GM12878 (cell line): ENCODE results near the gene ITGB2. TPM values are rescaled to one million over a fixed set of nuclear protein-coding genes. Genes with fewer than 3 reads are reported as not detected.

Source experiments
- ATAC-seq: fragments of 200-7000 bp; cut with Tn5 transposase; 3 replicates; pipeline ENCODE4 v1.9.1; 2020; ENCODE audit warnings: mild to moderate bottlenecking, moderate library complexity
- BruUV-seq: library from RNA; stranded (reverse); fragments of 400-500 nt; replicated peaks from 2 replicates; lab custom pipeline; 2021; lab: Mats Ljungman, UMichigan
- CTCF ChIA-PET: fragments of 300-600 bp; sonication (Branson Sonifier 250); formaldehyde crosslinking; extraction: SDS; loops from one replicate; lab custom pipeline; 2021; ENCODE audit warnings: inconsistent platforms; lab: Yijun Ruan, JAX
- POLR2A ChIA-PET: fragments of 350-600 bp; formaldehyde crosslinking; extraction: SDS; loops from one replicate; lab custom pipeline; 2021; ENCODE audit warnings: inconsistent platforms; lab: Charles Lee
- RAD21 ChIA-PET: fragments of 300-600 bp; sonication (Branson Sonifier 250); formaldehyde crosslinking; loops from one replicate; lab custom pipeline; 2023; ENCODE audit warnings: antibody characterized with exemption; ENCODE audit not compliant: unreplicated experiment; lab: Charles Lee
- SMC1A ChIA-PET: fragments of 300-600 bp; sonication (Branson Sonifier 250); formaldehyde crosslinking; loops from one replicate; lab custom pipeline; 2023; ENCODE audit not compliant: unreplicated experiment, uncharacterized antibody; lab: Charles Lee
- DNase-seq: peaks from one replicate; pipeline ENCODE4 v3.0.0-alpha.2; 2011; ENCODE audit warnings: low read depth, low spot score
- FAIRE-seq: peaks from 3 replicates; lab custom pipeline; 2011; peaks lifted over from hg19 to GRCh38; lab: Jason Lieb, UNC
- H2AFZ ChIP-seq: 2 replicates; pipeline ENCODE4 v1.6.0; 2011; ENCODE audit warnings: low read depth, low read length, control low read depth; ENCODE audit not compliant: control insufficient read depth
- H3K27ac ChIP-seq: 2 replicates; pipeline ENCODE4 v1.5.1; 2011; ENCODE audit warnings: control low read depth; ENCODE audit not compliant: control insufficient read depth, insufficient read depth
- H3K27me3 ChIP-seq, 2 experiments: replicated peaks in 1 of 2; 2 replicates each; pipeline versions ENCODE4 v1.6.0 to v1.6.1; 2011; ENCODE audit warnings: low read length in 1 of 2; ENCODE audit not compliant: control insufficient read depth in 2 of 2, insufficient read depth in 2 of 2
- H3K36me3 ChIP-seq, 2 experiments: 2 replicates each; pipeline ENCODE4 v1.5.1; 2011; ENCODE audit warnings: low read length in 1 of 2; ENCODE audit not compliant: control insufficient read depth in 2 of 2, insufficient read depth in 2 of 2
- H3K4me1 ChIP-seq: 2 replicates; pipeline ENCODE4 v1.6.1; 2011; ENCODE audit warnings: mild to moderate bottlenecking, low read length, moderate library complexity, mixed read lengths; ENCODE audit not compliant: control insufficient read depth, insufficient read depth
- H3K4me2 ChIP-seq: 2 replicates; pipeline ENCODE4 v1.6.0; 2011; ENCODE audit warnings: control low read depth; ENCODE audit not compliant: control insufficient read depth, insufficient read depth
- H3K4me3 ChIP-seq: fragments of 200-600 bp; sonication (generic); 2 replicates; pipeline ENCODE4 v1.5.1; 2016
- H3K79me2 ChIP-seq: 2 replicates; pipeline ENCODE4 v1.6.0; 2011; ENCODE audit warnings: low read length; ENCODE audit not compliant: control insufficient read depth, insufficient read depth
- H3K9ac ChIP-seq: 2 replicates; pipeline ENCODE4 v1.8.0; 2011; ENCODE audit warnings: low read length, control low read depth, mixed read lengths; ENCODE audit not compliant: control insufficient read depth, insufficient read depth
- H3K9me3 ChIP-seq: replicated peaks from 3 replicates; pipeline ENCODE4 v1.5.1; 2011; ENCODE audit warnings: mild to moderate bottlenecking, low read length; ENCODE audit not compliant: control insufficient read depth, insufficient read depth
- H4K20me1 ChIP-seq: 2 replicates; pipeline ENCODE4 v1.6.0; 2011; ENCODE audit not compliant: control insufficient read depth, insufficient read depth
- BHLHE40 ChIP-seq, 2 experiments: fragments of 450-650 bp in 1 of 2; IDR thresholded peaks; 2 replicates each; pipeline ENCODE4 v1.6.1; 2011 to 2017; ENCODE audit warnings: low read depth in 2 of 2, borderline replicate concordance in 1 of 2, improper control_type of control experiment in 1 of 2, low read length in 1 of 2, mild to moderate bottlenecking in 1 of 2
- DPF2 ChIP-seq: fragments of 450-650 bp; IDR thresholded peaks from 2 replicates; pipeline ENCODE4 v1.6.1; 2017; ENCODE audit warnings: mild to moderate bottlenecking
- EED ChIP-seq: sonication (generic); IDR thresholded peaks from 2 replicates; pipeline ENCODE4 v1.6.1; 2016; ENCODE audit warnings: antibody characterized with exemption, low read depth
- ESRRA ChIP-seq: IDR thresholded peaks from 2 replicates; pipeline ENCODE4 v1.6.1; 2012; ENCODE audit warnings: mild to moderate bottlenecking, low read length, improper control_type of control experiment
- ETV6 ChIP-seq, 2 experiments: fragments of 450-650 bp in 1 of 2; IDR thresholded peaks in 1 of 2; conservative IDR thresholded peaks in 1 of 2; 2 replicates each; pipeline ENCODE4 v1.6.1; 2014; ENCODE audit warnings: antibody characterized with exemption in 1 of 2, borderline replicate concordance in 1 of 2, low read depth in 1 of 2, mild to moderate bottlenecking in 1 of 2, moderate library complexity in 1 of 2
- GATAD2B ChIP-seq: fragments of 450-650 bp; conservative IDR thresholded peaks from 2 replicates; pipeline ENCODE4 v1.6.1; 2017; ENCODE audit warnings: low read depth, mild to moderate bottlenecking, moderate library complexity
- HCFC1 ChIP-seq: fragments of 150-350 bp; IDR thresholded peaks from 2 replicates; pipeline ENCODE4 v1.6.1; 2014; ENCODE audit warnings: low read length
- LARP7 ChIP-seq: fragments of 450-650 bp; IDR thresholded peaks from 2 replicates; pipeline ENCODE4 v1.6.1; 2017; ENCODE audit warnings: mild to moderate bottlenecking
- MEF2B ChIP-seq: fragments of 450-650 bp; IDR thresholded peaks from 2 replicates; pipeline ENCODE4 v1.6.1; 2018; ENCODE audit warnings: mild to moderate bottlenecking, moderate library complexity; ENCODE audit not compliant: partially characterized antibody, poor library complexity, severe bottlenecking
- MYB ChIP-seq: fragments of 150-350 bp; IDR thresholded peaks from 2 replicates; pipeline ENCODE4 v1.6.1; 2014; ENCODE audit warnings: mild to moderate bottlenecking, low read depth, low read length, borderline replicate concordance
- NR2F1 ChIP-seq: fragments of 450-650 bp; conservative IDR thresholded peaks from 2 replicates; pipeline ENCODE4 v1.6.1; 2017; ENCODE audit warnings: mild to moderate bottlenecking
- PAX8 ChIP-seq: fragments of 450-650 bp; IDR thresholded peaks from 2 replicates; pipeline ENCODE4 v1.6.1; 2017; ENCODE audit warnings: mild to moderate bottlenecking, moderate library complexity
- RAD21 ChIP-seq: IDR thresholded peaks from 2 replicates; pipeline ENCODE4 v1.6.1; 2011; ENCODE audit warnings: mild to moderate bottlenecking, low read depth, low read length, moderate library complexity; ENCODE audit not compliant: insufficient read depth
- RAD51 ChIP-seq: fragments of 450-650 bp; IDR thresholded peaks from 2 replicates; pipeline ENCODE4 v1.6.1; 2016; ENCODE audit warnings: moderate library complexity, mild to moderate bottlenecking, inconsistent platforms
- RB1 ChIP-seq: fragments of 450-650 bp; formaldehyde crosslinking; IDR thresholded peaks from 2 replicates; pipeline ENCODE4 v1.6.1; 2017; ENCODE audit warnings: mild to moderate bottlenecking, borderline replicate concordance
- RCOR1 ChIP-seq: conservative IDR thresholded peaks from 2 replicates; pipeline ENCODE4 v1.6.1; 2012; ENCODE audit warnings: low read depth, low read length, improper control_type of control experiment
- RELA ChIP-seq: fragments of 450-650 bp; IDR thresholded peaks from 2 replicates; pipeline ENCODE4 v1.8.0; 2014; ENCODE audit warnings: borderline replicate concordance; ENCODE audit not compliant: partially characterized antibody
- SIN3A ChIP-seq: IDR thresholded peaks from 2 replicates; pipeline ENCODE4 v1.6.1; 2012; ENCODE audit warnings: low read depth, low read length, improper control_type of control experiment
- TARDBP ChIP-seq: IDR thresholded peaks from 2 replicates; pipeline ENCODE4 v1.6.1; 2016; ENCODE audit warnings: borderline replicate concordance
- WRNIP1 ChIP-seq: IDR thresholded peaks from 2 replicates; pipeline ENCODE4 v1.6.1; 2011; ENCODE audit warnings: low read depth, low read length, improper control_type of control experiment, borderline replicate concordance
- WGBS: methylation state at CpG from one replicate; pipeline ENCODE4 v1.1.6; 2016; ENCODE audit warnings: low lambda C conversion rate; ENCODE audit not compliant: insufficient replicate concordance, insufficient coverage; ENCODE audit errors: missing lambda C conversion rate; 5-methylcytosine and 5-hydroxymethylcytosine counted together
- in situ Hi-C: fragments of 300-500 bp; cut with MboI; formaldehyde crosslinking; loops from 9 replicates; pipeline ENCODE4 v1.14.3; 2018; ENCODE audit warnings: mixed read lengths
- intact Hi-C: fragments of 100-400 bp; cut with micrococcal nuclease; formaldehyde crosslinking; loops from one replicate; pipeline ENCODE4 v1.14.2; 2022; ENCODE audit not compliant: unreplicated experiment
- polyA plus RNA-seq, 11 experiments: library from polyadenylated mRNA; depleted of rRNA in 4 of 11; unstranded in 6 of 11; stranded (reverse) in 5 of 11; fragments of >200 nt; fragmentation: Nextera tagmentation in 4 of 11; fragmentation: Illumina TruSeq in 1 of 11; extraction: Ambion mirVana in 4 of 11; extraction: Trizol in 1 of 11; gene quantifications; 1 replicate in 1 of 11; 2 replicates in 10 of 11; pipeline versions ENCODE4 v1.2.1 to v1.2.3, GENCODE V29; 2011 to 2016; ENCODE audit warnings: inconsistent platforms in 2 of 11, missing spikeins in 2 of 11, low read depth in 1 of 11
- total RNA-seq, 4 experiments: library from RNA; depleted of rRNA in 3 of 4; stranded (reverse); fragments of >200 nt in 3 of 4; fragmentation: Illumina TruSeq in 1 of 4; extraction: Trizol in 1 of 4; gene quantifications; 2 replicates each; pipeline versions ENCODE4 v1.2.1 to v1.2.3, GENCODE V29; 2013 to 2021
- TF ChIP-seq, protein P1 (sequence below): fragments of 450-650 bp; IDR thresholded peaks from 2 replicates; pipeline ENCODE4 v1.6.1; 2017; ENCODE audit warnings: mild to moderate bottlenecking, moderate library complexity

The ITGB2 gene
- total and polyA plus RNA-seq, 10 of the 15 experiments (the other 5 are each of a cell fraction or from before 2014, with no cell fraction given), result 8.0 to 172 (median 58.9) TPM

DNA sequence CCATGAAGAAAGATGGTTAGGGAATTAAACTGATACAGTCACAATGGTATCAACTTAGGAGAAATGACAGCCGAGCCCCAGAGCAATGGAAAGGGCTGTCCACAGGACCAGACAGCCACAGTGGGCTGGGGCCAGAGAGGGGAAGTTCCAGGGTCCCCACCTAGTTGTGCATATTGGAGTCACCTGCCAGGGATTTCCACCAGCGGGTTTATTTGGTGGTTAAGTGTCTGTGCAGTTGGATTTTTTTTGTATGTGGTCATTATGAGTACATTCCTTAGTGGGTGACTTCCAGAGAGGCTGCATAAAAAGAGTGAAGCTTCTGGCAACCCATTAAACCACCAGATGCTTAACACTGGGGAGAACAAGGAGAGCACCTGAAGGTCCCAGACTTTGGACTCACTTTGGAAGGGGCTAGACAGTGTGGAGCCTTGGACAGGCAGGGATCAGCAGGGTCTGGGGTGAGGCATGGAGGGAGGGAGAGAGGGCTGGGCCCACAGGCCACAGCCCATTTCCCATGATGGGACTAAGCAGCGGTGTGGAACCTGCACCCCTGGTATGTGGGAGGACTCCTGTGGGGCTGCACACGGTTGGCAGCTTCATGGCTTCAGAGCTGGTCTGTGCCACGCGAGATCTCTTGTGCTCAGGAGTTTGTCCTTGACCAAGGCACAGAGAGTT lies 39.4 kb downstream of the ITGB2 start:
- H2AFZ ChIP-seq, result peak overlapping the region; percentile 41
- DNase-seq, result no peak
- no peak for FAIRE-seq
- H3K27me3 ChIP-seq, result no peaks in the 10 kb centered on the region
- no peaks in the 10 kb centered on the region for H3K79me2 ChIP-seq
- ChIA-PET POLR2A (interaction anchor here (1.3 to 1.5 kb wide), 2 partner anchors 36 to 45 kb away, joined by 5 to 8 read pairs; no protein-coding TSS in a partner anchor), CTCF (interaction anchor here (0.6 to 5.2 kb wide), 12 partner anchors 11 to 258 kb away, joined by 3 to 32 read pairs (median 7); partner anchors contain the start of gene UBE2G2), RAD21 (interaction anchor here (0.8 to 2.9 kb wide), 5 partner anchors 26 to 64 kb away, joined by 3 to 14 read pairs (median 3); no protein-coding TSS in a partner anchor), SMC1A (interaction anchor here (0.6 to 2.3 kb wide), 7 partner anchors 11 to 1064 kb away, joined by 3 to 6 read pairs (median 3); partner anchors contain the start of gene UBE2G2)
- in situ Hi-C loops, result loop anchor here (10.0 kb wide), 1 partner anchor 53 kb away; no protein-coding TSS in a partner anchor
- H3K27ac ChIP-seq, result peak overlapping the region; percentile 25
- no peaks in the 10 kb centered on the region; a peak in 2 of 4 replicates for H3K36me3 ChIP-seq
- no peak overlapping the region for H3K4me3 ChIP-seq
- no peak overlapping the region for H3K4me2 ChIP-seq
- no peaks in the 10 kb centered on the region for H3K9me3 ChIP-seq
- BruUV-seq, result no TSS peak
- 24% methylated on average over 6 of the region's 6 CpGs for WGBS
- intact Hi-C loops, result no loop called here
- peak; percentile 73 for ATAC-seq
- peaks cover 36% of the 10 kb centered on the region for H3K4me1 ChIP-seq
- no peak overlapping the region for H3K9ac ChIP-seq
- H4K20me1 ChIP-seq, result no peaks in the 10 kb centered on the region
- no peak for TF ChIP-seq MYB
- TF ChIP-seq, protein P1, sequence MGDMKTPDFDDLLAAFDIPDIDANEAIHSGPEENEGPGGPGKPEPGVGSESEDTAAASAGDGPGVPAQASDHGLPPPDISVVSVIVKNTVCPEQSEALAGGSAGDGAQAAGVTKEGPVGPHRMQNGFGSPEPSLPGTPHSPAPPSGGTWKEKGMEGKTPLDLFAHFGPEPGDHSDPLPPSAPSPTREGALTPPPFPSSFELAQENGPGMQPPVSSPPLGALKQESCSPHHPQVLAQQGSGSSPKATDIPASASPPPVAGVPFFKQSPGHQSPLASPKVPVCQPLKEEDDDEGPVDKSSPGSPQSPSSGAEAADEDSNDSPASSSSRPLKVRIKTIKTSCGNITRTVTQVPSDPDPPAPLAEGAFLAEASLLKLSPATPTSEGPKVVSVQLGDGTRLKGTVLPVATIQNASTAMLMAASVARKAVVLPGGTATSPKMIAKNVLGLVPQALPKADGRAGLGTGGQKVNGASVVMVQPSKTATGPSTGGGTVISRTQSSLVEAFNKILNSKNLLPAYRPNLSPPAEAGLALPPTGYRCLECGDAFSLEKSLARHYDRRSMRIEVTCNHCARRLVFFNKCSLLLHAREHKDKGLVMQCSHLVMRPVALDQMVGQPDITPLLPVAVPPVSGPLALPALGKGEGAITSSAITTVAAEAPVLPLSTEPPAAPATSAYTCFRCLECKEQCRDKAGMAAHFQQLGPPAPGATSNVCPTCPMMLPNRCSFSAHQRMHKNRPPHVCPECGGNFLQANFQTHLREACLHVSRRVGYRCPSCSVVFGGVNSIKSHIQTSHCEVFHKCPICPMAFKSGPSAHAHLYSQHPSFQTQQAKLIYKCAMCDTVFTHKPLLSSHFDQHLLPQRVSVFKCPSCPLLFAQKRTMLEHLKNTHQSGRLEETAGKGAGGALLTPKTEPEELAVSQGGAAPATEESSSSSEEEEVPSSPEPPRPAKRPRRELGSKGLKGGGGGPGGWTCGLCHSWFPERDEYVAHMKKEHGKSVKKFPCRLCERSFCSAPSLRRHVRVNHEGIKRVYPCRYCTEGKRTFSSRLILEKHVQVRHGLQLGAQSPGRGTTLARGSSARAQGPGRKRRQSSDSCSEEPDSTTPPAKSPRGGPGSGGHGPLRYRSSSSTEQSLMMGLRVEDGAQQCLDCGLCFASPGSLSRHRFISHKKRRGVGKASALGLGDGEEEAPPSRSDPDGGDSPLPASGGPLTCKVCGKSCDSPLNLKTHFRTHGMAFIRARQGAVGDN, result 0 out of 2 replicates have a peak, but pooled peaks have one; percentile 16
- TF ChIP-seq NR2F1, result peak; percentile 10; the same call in 1 of the 2 replicates
- TF ChIP-seq RCOR1, result no peak
- TF ChIP-seq ESRRA, result no peak
- TF ChIP-seq GATAD2B, result peak; percentile 46; the same call in 1 of the 2 replicates
- TF ChIP-seq ETV6 (conservative IDR thresholded peaks at IDR 0.05 in 1 of 2, IDR thresholded peaks at IDR 0.05 in 1 of 2; ENCODE audit: borderline replicate concordance in 1 of 2, low read depth in 1 of 2), result 0 out of 4 replicates have a peak, but pooled peaks of 1 of the 2 experiments have one; percentile 2
- TF ChIP-seq RB1, result no peak
- TF ChIP-seq LARP7, result no peak
- no peak for TF ChIP-seq RAD21
- TF ChIP-seq RAD51, result no peak
- TF ChIP-seq HCFC1, result no peak
- TF ChIP-seq WRNIP1, result no peak
- TF ChIP-seq EED, result peak; percentile 56; the same call in 1 of the 2 replicates
- no peak for TF ChIP-seq MEF2B
- no peak for TF ChIP-seq SIN3A
- TF ChIP-seq RELA, result peak; percentile 17
- TF ChIP-seq TARDBP, result no peak
- TF ChIP-seq DPF2, result peak; percentile 63; the same call in 1 of the 2 replicates
- peak; percentile 70 to 73 for TF ChIP-seq BHLHE40 (IDR thresholded peaks at IDR 0.05; ENCODE audit: borderline replicate concordance in 1 of 2, low read depth in 2 of 2, low read length in 1 of 2)
- TF ChIP-seq PAX8, result no peak
